H9 (cell line): ENCODE measurements around the gene IRF2BPL. TPM values are rescaled to one million over a fixed set of nuclear protein-coding genes. Genes with fewer than 3 reads are reported as not detected.

ENCODE experiments used
- DNase-seq: peaks from one replicate; pipeline ENCODE4 v3.0.0-alpha.2; 2017
- H2AFZ ChIP-seq: one replicate; pipeline ENCODE4 v1.6.1; 2013; ENCODE audit warnings: mild to moderate bottlenecking, low read length, control low read depth, moderate library complexity
- H2AK5ac ChIP-seq: 2 replicates; pipeline ENCODE4 v1.6.1; 2013; ENCODE audit warnings: low read length, control low read depth, mixed read lengths; ENCODE audit not compliant: insufficient read length
- H2BK120ac ChIP-seq: one replicate; pipeline ENCODE4 v1.6.1; 2013; ENCODE audit warnings: low read depth, mild to moderate bottlenecking, low read length, control low read depth, inconsistent platforms; ENCODE audit not compliant: poor library complexity, severe bottlenecking
- H2BK12ac ChIP-seq: 2 replicates; pipeline ENCODE4 v1.6.1; 2013; ENCODE audit warnings: low read length, control low read depth, mixed read lengths, low read depth; ENCODE audit not compliant: insufficient read length
- H2BK15ac ChIP-seq: 2 replicates; pipeline ENCODE4 v1.6.1; 2013; ENCODE audit warnings: low read depth, low read length, control low read depth
- H2BK20ac ChIP-seq: one replicate; pipeline ENCODE4 v1.6.1; 2013; ENCODE audit warnings: low read depth, mild to moderate bottlenecking, low read length, control low read depth, inconsistent platforms; ENCODE audit not compliant: poor library complexity, severe bottlenecking
- H2BK5ac ChIP-seq: 2 replicates; pipeline ENCODE4 v1.6.1; 2013; ENCODE audit warnings: low read length, control low read depth, mixed read lengths; ENCODE audit not compliant: insufficient read length
- H3K14ac ChIP-seq: 2 replicates; pipeline ENCODE4 v1.6.1; 2013; ENCODE audit warnings: low read length, control low read depth; ENCODE audit not compliant: insufficient read depth
- H3K18ac ChIP-seq: 2 replicates; pipeline ENCODE4 v1.6.1; 2013; ENCODE audit warnings: low read depth, mild to moderate bottlenecking, mixed read lengths, low read length, control low read depth; ENCODE audit not compliant: insufficient read length
- H3K23ac ChIP-seq: 2 replicates; pipeline ENCODE4 v1.6.1; 2013; ENCODE audit warnings: low read length, control low read depth, mixed read lengths, low read depth; ENCODE audit not compliant: insufficient read length
- H3K23me2 ChIP-seq: 2 replicates; pipeline ENCODE4 v1.6.1; 2013; ENCODE audit warnings: low read depth, mild to moderate bottlenecking, mixed read lengths, low read length, control low read depth; ENCODE audit not compliant: insufficient read length, poor library complexity, severe bottlenecking
- H3K27ac ChIP-seq: 2 replicates; pipeline ENCODE4 v1.5.1; 2013; ENCODE audit warnings: low read length, control low read depth, mixed read lengths, low read depth; ENCODE audit not compliant: insufficient read length
- H3K27me3 ChIP-seq: 2 replicates; pipeline ENCODE4 v1.6.1; 2013; ENCODE audit warnings: low read length, control low read depth, inconsistent platforms; ENCODE audit not compliant: insufficient read depth
- H3K4ac ChIP-seq: 2 replicates; pipeline ENCODE4 v1.6.1; 2013; ENCODE audit warnings: low read depth, mild to moderate bottlenecking, control low read depth, inconsistent platforms, low read length, moderate library complexity
- H3K4me1 ChIP-seq: 2 replicates; pipeline ENCODE4 v1.6.1; 2013; ENCODE audit warnings: low read length, control low read depth, inconsistent platforms; ENCODE audit not compliant: insufficient read depth
- H3K4me2 ChIP-seq: 2 replicates; pipeline ENCODE4 v1.6.1; 2013; ENCODE audit warnings: low read length, control low read depth, mixed read lengths; ENCODE audit not compliant: insufficient read length, insufficient read depth
- H3K56ac ChIP-seq: 2 replicates; pipeline ENCODE4 v1.6.1; 2013; ENCODE audit warnings: low read depth, mild to moderate bottlenecking, mixed read lengths, low read length, control low read depth; ENCODE audit not compliant: insufficient read length
- H3K79me1 ChIP-seq: 2 replicates; pipeline ENCODE4 v1.6.1; 2013; ENCODE audit warnings: low read depth, mild to moderate bottlenecking, moderate library complexity, low read length, control low read depth, inconsistent platforms; ENCODE audit not compliant: insufficient read depth, poor library complexity, severe bottlenecking
- H3K79me2 ChIP-seq: 2 replicates; pipeline ENCODE4 v1.6.1; 2013; ENCODE audit warnings: low read length, control low read depth, inconsistent platforms; ENCODE audit not compliant: insufficient read depth
- H3K9ac ChIP-seq: 2 replicates; pipeline ENCODE4 v1.6.1; 2013; ENCODE audit warnings: low read length, control low read depth, mixed read lengths; ENCODE audit not compliant: insufficient read length; ENCODE audit errors: extremely low read depth
- H3K9me3 ChIP-seq: one replicate; pipeline ENCODE4 v1.6.1; 2013; ENCODE audit warnings: low read depth, low read length, inconsistent platforms; ENCODE audit not compliant: control insufficient read depth
- H3T11ph ChIP-seq: one replicate; pipeline ENCODE4 v1.6.1; 2013; ENCODE audit warnings: mild to moderate bottlenecking, low read length, control low read depth, inconsistent platforms
- H4K20me1 ChIP-seq: one replicate; pipeline ENCODE4 v1.6.1; 2013; ENCODE audit not compliant: control insufficient read depth, insufficient read length, insufficient read depth
- H4K5ac ChIP-seq: 2 replicates; pipeline ENCODE4 v1.6.1; 2013; ENCODE audit warnings: low read depth, mild to moderate bottlenecking, mixed read lengths, low read length, control low read depth; ENCODE audit not compliant: insufficient read length
- H4K8ac ChIP-seq: replicated peaks from 2 replicates; pipeline ENCODE4 v1.6.1; 2013; ENCODE audit warnings: low read length, control low read depth, mixed read lengths, low read depth; ENCODE audit not compliant: insufficient read length
- H4K91ac ChIP-seq: 2 replicates; pipeline ENCODE4 v1.6.1; 2013; ENCODE audit warnings: low read depth, mild to moderate bottlenecking, moderate library complexity, mixed read lengths, low read length, control low read depth; ENCODE audit not compliant: insufficient read length
- H3K27ac Mint-ChIP-seq, 3 experiments: 2 replicates in 2 of 3; 3 replicates in 1 of 3; pipeline ENCODE4 v1.8.0; 2020 to 2021; ENCODE audit warnings: mixed read lengths in 3 of 3, mild to moderate bottlenecking in 1 of 3, moderate library complexity in 1 of 3
- H3K27me3 Mint-ChIP-seq: 2 replicates; pipeline ENCODE4 v1.8.0; 2021; ENCODE audit warnings: low read depth, mild to moderate bottlenecking, moderate library complexity, mixed read lengths
- H3K36me3 Mint-ChIP-seq, 3 experiments: 2 replicates in 2 of 3; 3 replicates in 1 of 3; pipeline ENCODE4 v1.8.0; 2020 to 2021; ENCODE audit warnings: low read depth in 3 of 3, mixed read lengths in 3 of 3; ENCODE audit not compliant: insufficient read depth in 1 of 3
- H3K4me1 Mint-ChIP-seq, 2 experiments: 2 replicates each; pipeline ENCODE4 v1.8.0; 2020; ENCODE audit warnings: mixed read lengths in 2 of 2
- H3K4me3 Mint-ChIP-seq, 2 experiments: 2 replicates in 1 of 2; 3 replicates in 1 of 2; pipeline ENCODE4 v1.8.0; 2020 to 2021; ENCODE audit warnings: mild to moderate bottlenecking in 2 of 2, mixed read lengths in 2 of 2, moderate library complexity in 1 of 2
- H3K9me3 Mint-ChIP-seq, 2 experiments: 2 replicates in 1 of 2; 3 replicates in 1 of 2; pipeline ENCODE4 v1.8.0; 2020; ENCODE audit warnings: mild to moderate bottlenecking in 2 of 2, mixed read lengths in 2 of 2, moderate library complexity in 1 of 2
- CTCF ChIP-seq: fragments of 200-600 bp; sonication (generic); conservative IDR thresholded peaks from 3 replicates; pipeline ENCODE4 v1.8.0; 2021; ENCODE audit warnings: antibody characterized with exemption, mild to moderate bottlenecking
- WGBS: extraction: QIAGEN DNeasy Blood & Tissue Kit; methylation state at CpG from one replicate; pipeline ENCODE4 v1.1.7; 2013; ENCODE audit warnings: missing lambda C conversion rate, low lambda C conversion rate, mixed read lengths; ENCODE audit not compliant: insufficient read length; ENCODE audit errors: extremely low coverage; 5-methylcytosine and 5-hydroxymethylcytosine counted together
- total RNA-seq: library from RNA; stranded (reverse); gene quantifications from 2 replicates; pipeline ENCODE4 v1.2.1, GENCODE V29; 2021

IRF2BPL gene
- total RNA-seq, 1 experiment from 2014 or later, result 59.0 TPM

DNA sequence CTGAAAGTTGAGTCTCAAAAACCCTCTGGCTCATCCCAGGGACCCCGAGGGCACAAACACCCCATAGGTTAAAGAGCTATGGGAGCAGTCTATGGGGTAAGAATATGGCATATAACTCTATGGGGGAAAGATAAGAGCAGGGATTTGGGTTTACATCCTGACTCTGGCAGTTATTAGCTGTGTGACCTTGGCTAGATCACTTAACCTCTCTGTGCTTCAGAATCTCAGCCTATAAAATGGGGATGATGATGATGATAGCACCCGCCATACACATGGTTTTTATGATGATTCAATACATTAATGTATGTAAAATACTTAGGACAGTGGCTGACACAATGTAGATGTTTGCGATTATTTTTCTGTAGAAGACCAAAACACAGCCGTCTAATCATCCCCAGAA, 26.2 kb downstream of the IRF2BPL start:
- Histone ChIP-seq H3K27ac (no peak overlapping the region), H3K23ac (no peak overlapping the region), H3K56ac (no peak overlapping the region), H3K79me2 (no peaks in the 10 kb centered on the region), H3K4me2 (no peak overlapping the region), H3K4me1 (peaks cover 10% of the 10 kb centered on the region; the same call in 1 of the 2 replicates), H4K91ac (no peak overlapping the region), H2BK15ac (no peak overlapping the region), H3K9ac (no peak overlapping the region), H2AK5ac (no peak overlapping the region), H2BK5ac (no peak overlapping the region), H3K79me1 (no peaks in the 10 kb centered on the region), H3T11ph (no peak overlapping the region), H4K20me1 (no peaks in the 10 kb centered on the region), H2BK120ac (no peak overlapping the region), H3K4ac (no peak overlapping the region), H3K9me3 (no peaks in the 10 kb centered on the region), H3K23me2 (no peaks in the 10 kb centered on the region), H2AFZ (no peak overlapping the region), H3K27me3 (no peaks in the 10 kb centered on the region), H4K5ac (no peak overlapping the region), H4K8ac (no peak overlapping the region), H2BK12ac (no peak overlapping the region), H2BK20ac (no peak overlapping the region), H3K18ac (no peak overlapping the region), H3K14ac (no peak overlapping the region)
- Mint-ChIP-seq H3K27me3 (peaks cover 3% of the 10 kb centered on the region), H3K4me1 (peaks cover 49 to 55% of the 10 kb centered on the region in 2 experiments), H3K9me3 (no peaks in the 10 kb centered on the region; a peak in 1 of 5 replicates), H3K36me3 (no peaks in the 10 kb centered on the region; a peak in 1 of 7 replicates), H3K27ac (no peak overlapping the region), H3K4me3 (no peak overlapping the region)
- TF ChIP-seq CTCF, result no peak
- WGBS, result no CpG with 5 or more reads among the region's 4 CpGs
- no peak for DNase-seq
